K562 (cell line): ENCODE measurements around the gene MGAT4C. TPM values are rescaled to one million over a fixed set of nuclear protein-coding genes. Genes with fewer than 3 reads are reported as not detected.

Experiments used
- ATAC-seq: fragments of 200-7000 bp; cut with Tn5 transposase; 3 replicates; pipeline ENCODE4 v1.9.1; 2020; ENCODE audit warnings: moderate library complexity
- BruUV-seq: library from RNA; stranded (reverse); fragments of 400-500 nt; replicated peaks from 2 replicates; lab custom pipeline; 2021; lab: Mats Ljungman, UMichigan
- CTCF ChIA-PET: fragments of 300-600 bp; formaldehyde crosslinking; extraction: SDS; loops from one replicate; lab custom pipeline; 2021; ENCODE audit warnings: low intra/inter-chr PET ratio; lab: Yijun Ruan, JAX
- POLR2A ChIA-PET: fragments of 300-600, 350-650 bp; sonication (Branson Sonifier 250); formaldehyde crosslinking; extraction: SDS; loops from one replicate; lab custom pipeline; 2021; ENCODE audit warnings: antibody characterized with exemption, inconsistent platforms; lab: Yijun Ruan, JAX
- DNase-seq, 4 experiments: peaks; one replicate each; pipeline versions ENCODE4 v3.0.0 to v3.0.0-alpha.2; 2011 to 2018; ENCODE audit warnings: low spot score in 3 of 4, mixed read lengths in 3 of 4; ENCODE audit errors: extremely low read depth in 1 of 4
- FAIRE-seq: peaks from 2 replicates; lab custom pipeline; 2011; peaks lifted over from hg19 to GRCh38; lab: Jason Lieb, UNC
- H2AFZ ChIP-seq: 2 replicates; pipeline ENCODE4 v1.6.0; 2011; ENCODE audit warnings: low read depth, low read length, control low read depth, inconsistent platforms
- H3K27ac ChIP-seq: fragments of 200-600 bp; 3 replicates; pipeline ENCODE4 v1.8.0; 2011; ENCODE audit warnings: low read depth, mild to moderate bottlenecking, control low read depth, inconsistent platforms, low read length, moderate library complexity, mixed read lengths; ENCODE audit errors: extremely low read depth
- H3K27me3 ChIP-seq, 2 experiments: fragments of 300-600 bp in 1 of 2; 2 replicates in 1 of 2; 3 replicates in 1 of 2; pipeline versions ENCODE4 v1.6.0 to v1.8.0; 2011; ENCODE audit warnings: inconsistent platforms in 2 of 2, low read length in 2 of 2, mild to moderate bottlenecking in 1 of 2, mixed read lengths in 1 of 2, moderate library complexity in 1 of 2; ENCODE audit not compliant: control insufficient read depth in 2 of 2, insufficient read depth in 2 of 2
- H3K36me3 ChIP-seq: fragments of 300-600 bp; 3 replicates; pipeline ENCODE4 v1.8.0; 2011; ENCODE audit warnings: mild to moderate bottlenecking, low read length, inconsistent platforms; ENCODE audit not compliant: control insufficient read depth, insufficient read depth
- H3K4me1 ChIP-seq, 2 experiments: fragments of 200-600 bp in 1 of 2; replicated peaks in 1 of 2; 2 replicates in 1 of 2; 3 replicates in 1 of 2; pipeline versions ENCODE4 v1.5.1 to v1.8.0; 2011; ENCODE audit warnings: inconsistent platforms in 2 of 2, low read length in 2 of 2, mild to moderate bottlenecking in 1 of 2, mixed read lengths in 1 of 2, moderate library complexity in 1 of 2; ENCODE audit not compliant: control insufficient read depth in 2 of 2, insufficient read depth in 2 of 2
- H3K4me2 ChIP-seq: 2 replicates; pipeline ENCODE4 v1.6.1; 2011; ENCODE audit warnings: low read length, control low read depth, inconsistent platforms, mixed read lengths; ENCODE audit not compliant: insufficient read depth
- H3K4me3 ChIP-seq: fragments of 200-600 bp; sonication (generic), shearing (Covaris generic); 2 replicates; pipeline ENCODE4 v1.5.1; 2016; ENCODE audit warnings: control low read depth, inconsistent platforms
- H3K79me2 ChIP-seq: fragments of 200-600 bp; 3 replicates; pipeline ENCODE4 v1.8.0; 2011; ENCODE audit warnings: low read length, inconsistent platforms; ENCODE audit not compliant: control insufficient read depth, insufficient read depth
- H3K9ac ChIP-seq, 2 experiments: 2 replicates each; pipeline versions ENCODE4 v1.6.0 to v1.6.1; 2011; ENCODE audit warnings: low read depth in 2 of 2, low read length in 2 of 2, control low read depth in 1 of 2, inconsistent platforms in 1 of 2, mild to moderate bottlenecking in 1 of 2, mixed read lengths in 1 of 2; ENCODE audit not compliant: insufficient read depth in 1 of 2
- H3K9me1 ChIP-seq: one replicate; pipeline ENCODE4 v1.6.0; 2011; ENCODE audit warnings: inconsistent platforms, mild to moderate bottlenecking, low read length, moderate library complexity; ENCODE audit not compliant: control insufficient read depth, insufficient read depth
- H3K9me3 ChIP-seq: replicated peaks from 2 replicates; pipeline ENCODE4 v1.5.1; 2011; ENCODE audit warnings: low read depth, low read length, inconsistent platforms; ENCODE audit not compliant: control insufficient read depth, insufficient read depth
- H4K20me1 ChIP-seq: replicated peaks from 2 replicates; pipeline ENCODE4 v1.6.1; 2011; ENCODE audit warnings: low read length, inconsistent platforms, mixed read lengths; ENCODE audit not compliant: control insufficient read depth, insufficient read depth
- BDP1 ChIP-seq: IDR thresholded peaks from 3 replicates; pipeline ENCODE4 v1.6.1; 2011; ENCODE audit not compliant: insufficient read length, insufficient read depth
- MED1 ChIP-seq: sonication (generic); formaldehyde crosslinking; IDR thresholded peaks from 2 replicates; pipeline ENCODE4 v1.8.1; 2023; ENCODE audit warnings: missing genetic modification reagents, borderline replicate concordance
- MIER1 ChIP-seq: fragments of 450-650 bp; IDR thresholded peaks from 2 replicates; pipeline ENCODE4 v1.6.1; 2016; ENCODE audit warnings: antibody characterized with exemption, mild to moderate bottlenecking, low read depth
- NRF1 ChIP-seq, 2 experiments: fragments of 450-650 bp; IDR thresholded peaks in 1 of 2; conservative IDR thresholded peaks in 1 of 2; 2 replicates each; pipeline ENCODE4 v1.6.1; 2014; ENCODE audit warnings: mild to moderate bottlenecking in 2 of 2
- POLR2G ChIP-seq: fragments of 200-400 bp; formaldehyde crosslinking; IDR thresholded peaks from 2 replicates; pipeline ENCODE4 v1.6.1; 2017; ENCODE audit warnings: low read depth, mild to moderate bottlenecking, antibody characterized with exemption, low read length, moderate library complexity
- ZBTB33 ChIP-seq: sonication (generic); formaldehyde crosslinking; IDR thresholded peaks from 2 replicates; pipeline ENCODE4 v1.8.1; 2023; ENCODE audit warnings: mild to moderate bottlenecking, missing genetic modification reagents
- ZNF23 ChIP-seq: fragments of 250-450 bp; sonication (Bioruptor Pico); IDR thresholded peaks from 2 replicates; pipeline ENCODE4 v1.4.0; 2020; ENCODE audit warnings: mild to moderate bottlenecking
- ZNF57 ChIP-seq: fragments of 450-650 bp; formaldehyde crosslinking; IDR thresholded peaks from 2 replicates; pipeline ENCODE4 v1.4.0; 2020; ENCODE audit warnings: mild to moderate bottlenecking, moderate library complexity
- ZNF583 ChIP-seq: fragments of 250-450 bp; sonication (Bioruptor Pico); IDR thresholded peaks from 2 replicates; pipeline ENCODE4 v1.4.0; 2020
- in situ Hi-C: fragments of 300-500 bp; cut with MboI; formaldehyde crosslinking; loops from 4 replicates; pipeline ENCODE4 v1.15.0; 2018; ENCODE audit warnings: inconsistent platforms, mixed read lengths
- intact Hi-C: fragments of 100-400 bp; cut with micrococcal nuclease; formaldehyde crosslinking; loops from 2 replicates; pipeline ENCODE4 v1.14.2; 2022
- polyA plus RNA-seq, 8 experiments: library from polyadenylated mRNA; depleted of rRNA in 4 of 8; stranded (reverse) in 5 of 8; unstranded in 3 of 8; fragments of >200 nt; fragmentation: Nextera tagmentation in 2 of 8; fragmentation: Illumina TruSeq in 1 of 8; extraction: Ambion mirVana in 2 of 8; extraction: Trizol in 1 of 8; gene quantifications; 2 replicates each; pipeline versions ENCODE4 v1.2.1 to v1.2.3, GENCODE V29; 2011 to 2014; ENCODE audit warnings: inconsistent platforms in 1 of 8, missing spikeins in 1 of 8
- total RNA-seq, 7 experiments: library from RNA; depleted of rRNA in 6 of 7; stranded (reverse); fragments of >200 nt in 6 of 7; fragmentation: Illumina TruSeq in 2 of 7; extraction: Trizol in 2 of 7; gene quantifications; 2 replicates each; pipeline versions ENCODE4 v1.2.1 to v1.2.3, GENCODE V29; 2011 to 2021; ENCODE audit warnings: low replicate concordance in 1 of 7

The MGAT4C gene
- total and polyA plus RNA-seq, 9 of the 15 experiments (the other 6 are each of a cell fraction or from before 2014, with no cell fraction given) = not detected

- H2AFZ ChIP-seq = no peak overlapping the region
- POLR2A ChIA-PET = no interaction called here
- H3K4me1 ChIP-seq = no peaks in the 10 kb centered on the region
- H3K9ac ChIP-seq = no peak overlapping the region
- CTCF ChIA-PET = no interaction called here
- no peak for ATAC-seq
- no peaks in the 10 kb centered on the region for H4K20me1 ChIP-seq
- no peaks in the 10 kb centered on the region for H3K36me3 ChIP-seq
- TF ChIP-seq MED1 (CRISPR knock-in tag) (no peak), ZBTB33 (CRISPR knock-in tag) (no peak), ZNF23 (no peak), ZNF583 (no peak), POLR2G (no peak), BDP1 (no peak), ZNF57 (CRISPR knock-in tag) (no peak), NRF1 (conservative IDR thresholded peaks at IDR 0.05 in 1 of 2, IDR thresholded peaks at IDR 0.05 in 1 of 2) (no peak), MIER1 (no peak)
- TF ChIP-seq, all 486 proteins: peak for 0
- intact Hi-C loops (no loop called here), in situ Hi-C loops (no loop called here)
- Histone ChIP-seq H3K9me1 (no peaks in the 10 kb centered on the region), H3K4me3 (no peak overlapping the region), H3K9me3 (no peaks in the 10 kb centered on the region), H3K27ac (no peak overlapping the region), H3K4me2 (no peak overlapping the region), H3K27me3 (no peaks in the 10 kb centered on the region), H3K79me2 (no peaks in the 10 kb centered on the region)
- DNase-seq = no peak
- BruUV-seq = no TSS peak
- no peak for FAIRE-seq
Measured at GRCh38 chr12:86247871-86248270, 8.3 kb downstream of the MGAT4C start.
